Esophagus squamous epithelium (tissue), 5 donors: ENCODE results near the gene EHBP1. TPM values are rescaled to one million over a fixed set of nuclear protein-coding genes. Genes with fewer than 3 reads are reported as not detected.

Experiments used
- DNase-seq: peaks from one replicate; lab custom pipeline; 2025; lab: John Stamatoyannopoulos, UW
- H3K27ac ChIP-seq, 4 donors: fragments of 200-600 bp; sonication (generic); one replicate each; pipeline ENCODE4 v1.5.1; 2016 to 2019; ENCODE audit warnings: mild to moderate bottlenecking in 1 of 4
- H3K27me3 ChIP-seq, 4 donors: fragments of 200-600 bp; sonication (generic); 1 replicate in 3 of 4; 2 replicates in 1 of 4; pipeline versions ENCODE4 v1.5.1 to v1.6.0; 2017 to 2021; ENCODE audit warnings: antibody characterized with exemption in 1 of 4
- H3K36me3 ChIP-seq, 3 donors: fragments of 200-600 bp; sonication (generic); one replicate each; pipeline ENCODE4 v1.5.1; 2016 to 2019
- H3K4me1 ChIP-seq, 3 donors: fragments of 200-600 bp; sonication (generic); one replicate each; pipeline ENCODE4 v1.5.1; 2017 to 2019
- H3K4me3 ChIP-seq, 4 donors: fragments of 200-600 bp; sonication (generic); 1 replicate in 3 of 4; 2 replicates in 1 of 4; pipeline ENCODE4 v1.5.1; 2016 to 2019; ENCODE audit warnings: mild to moderate bottlenecking in 2 of 4, moderate library complexity in 1 of 4
- H3K9me3 ChIP-seq, 3 donors: fragments of 200-600 bp; sonication (generic); one replicate each; pipeline ENCODE4 v1.5.1; 2016 to 2019
- POLR2A ChIP-seq, 4 donors: fragments of 450-650 bp; IDR thresholded peaks; one replicate each; pipeline ENCODE4 v1.6.1; 2017; ENCODE audit warnings: antibody characterized with exemption in 4 of 4, mild to moderate bottlenecking in 4 of 4, moderate library complexity in 3 of 4
- WGBS, 2 donors: methylation state at CpG; one replicate each; pipeline ENCODE4 v1.1.5; 2018; 5-methylcytosine and 5-hydroxymethylcytosine counted together
- intact Hi-C: fragments of 100-400 bp; cut with DNase I; formaldehyde crosslinking; loops from one replicate; pipeline ENCODE4 v1.15.0; 2022
- total RNA-seq, 4 donors: library from RNA; depleted of rRNA; stranded (reverse); fragments of >200 nt; gene quantifications; one replicate each; pipeline ENCODE4 v1.1.0, GENCODE V29; 2016
- TF ChIP-seq, protein P1 (sequence below), 6 experiments: fragments of 450-650 bp in 4 of 6; fragments of 200-600 bp in 2 of 6; sonication (generic) in 2 of 6; IDR thresholded peaks; one replicate each; pipeline ENCODE4 v1.5.1; 2016 to 2019; ENCODE audit warnings: antibody characterized with exemption in 6 of 6, mild to moderate bottlenecking in 4 of 6, moderate library complexity in 4 of 6
- donor health status: DM: yes; HTN: yes; CAD: no.

Gene EHBP1
- total RNA-seq, 4 donors from 2014 or later: 59.6 to 111 (median 77.9) TPM

GRCh38 chr2:62870966-62871365, 165.5 kb downstream of the EHBP1 start:
- DNase-seq: no peak
- peaks cover 3 to 57% (median 6%) of the 10 kb centered on the region in 3 donors for H3K36me3 ChIP-seq
- 54 to 67% methylated on average over 1 of the region's 1 CpG for WGBS, 2 donors
- H3K27me3 ChIP-seq: no peaks in the 10 kb centered on the region
- peaks cover 0 to 6% (median 0%) of the 10 kb centered on the region in 3 donors for H3K4me1 ChIP-seq
- TF ChIP-seq, protein P1, sequence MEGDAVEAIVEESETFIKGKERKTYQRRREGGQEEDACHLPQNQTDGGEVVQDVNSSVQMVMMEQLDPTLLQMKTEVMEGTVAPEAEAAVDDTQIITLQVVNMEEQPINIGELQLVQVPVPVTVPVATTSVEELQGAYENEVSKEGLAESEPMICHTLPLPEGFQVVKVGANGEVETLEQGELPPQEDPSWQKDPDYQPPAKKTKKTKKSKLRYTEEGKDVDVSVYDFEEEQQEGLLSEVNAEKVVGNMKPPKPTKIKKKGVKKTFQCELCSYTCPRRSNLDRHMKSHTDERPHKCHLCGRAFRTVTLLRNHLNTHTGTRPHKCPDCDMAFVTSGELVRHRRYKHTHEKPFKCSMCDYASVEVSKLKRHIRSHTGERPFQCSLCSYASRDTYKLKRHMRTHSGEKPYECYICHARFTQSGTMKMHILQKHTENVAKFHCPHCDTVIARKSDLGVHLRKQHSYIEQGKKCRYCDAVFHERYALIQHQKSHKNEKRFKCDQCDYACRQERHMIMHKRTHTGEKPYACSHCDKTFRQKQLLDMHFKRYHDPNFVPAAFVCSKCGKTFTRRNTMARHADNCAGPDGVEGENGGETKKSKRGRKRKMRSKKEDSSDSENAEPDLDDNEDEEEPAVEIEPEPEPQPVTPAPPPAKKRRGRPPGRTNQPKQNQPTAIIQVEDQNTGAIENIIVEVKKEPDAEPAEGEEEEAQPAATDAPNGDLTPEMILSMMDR (IDR thresholded peaks at IDR 0.05): no peak
- TF ChIP-seq POLR2A (IDR thresholded peaks at IDR 0.05): no peak
- H3K4me3 ChIP-seq: no peak overlapping the region
- H3K27ac ChIP-seq: peak overlapping the region in 3 of 4 donors; percentile 63 to 82 (median 80)
- no peaks in the 10 kb centered on the region for H3K9me3 ChIP-seq
- intact Hi-C loops: no loop called here

DNA sequence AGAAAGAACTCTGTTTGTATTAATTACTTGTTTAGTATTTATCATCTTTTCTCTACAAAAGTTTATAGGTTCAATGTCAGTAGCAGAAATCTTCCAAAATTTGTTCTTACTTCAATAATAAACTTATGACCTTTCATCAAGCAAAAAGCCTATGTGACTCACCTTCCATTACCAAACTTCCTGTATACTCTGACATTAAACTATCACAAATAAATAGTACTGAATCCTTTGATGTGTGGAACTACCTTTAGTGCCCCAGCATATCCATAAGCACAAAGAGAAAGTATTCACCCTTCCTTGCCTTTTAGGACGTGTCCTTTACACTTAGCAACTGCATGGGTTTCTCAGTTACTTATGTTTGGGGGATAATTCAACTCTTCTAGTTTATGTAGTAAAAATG, 166.0 kb downstream of the EHBP1 start:
- WGBS, 2 donors: 70 to 79% methylated on average over 1 of the region's 1 CpG
- no peaks in the 10 kb centered on the region for H3K27me3 ChIP-seq
- H3K4me3 ChIP-seq: no peak overlapping the region
- DNase-seq: no peak
- H3K4me1 ChIP-seq: peaks cover 0 to 6% (median 0%) of the 10 kb centered on the region in 3 donors
- no peak for TF ChIP-seq POLR2A (IDR thresholded peaks at IDR 0.05)
- TF ChIP-seq, protein P1 (IDR thresholded peaks at IDR 0.05): no peak
- intact Hi-C loops: no loop called here
- peaks cover 0 to 57% (median 6%) of the 10 kb centered on the region in 3 donors for H3K36me3 ChIP-seq
- H3K9me3 ChIP-seq: no peaks in the 10 kb centered on the region
- H3K27ac ChIP-seq: peak overlapping the region in 3 of 4 donors; percentile 63 to 82 (median 80)

- Histone ChIP-seq H3K4me3 (no peak overlapping the region), H3K9me3 (no peaks in the 10 kb centered on the region), H3K27me3 (no peaks in the 10 kb centered on the region), H3K27ac (peak overlapping the region in 2 of 4 donors; percentile 80 to 82), H3K4me1 (peaks cover 0 to 6% (median 0%) of the 10 kb centered on the region in 3 donors), H3K36me3 (peaks cover 0 to 58% (median 6%) of the 10 kb centered on the region in 3 donors)
- DNase-seq: no peak
- WGBS, 2 donors: 93 to 95% methylated on average over 3 of the region's 3 CpGs
- TF ChIP-seq, protein P1 (IDR thresholded peaks at IDR 0.05): no peak
- TF ChIP-seq POLR2A (IDR thresholded peaks at IDR 0.05): no peak
- intact Hi-C loops: no loop called here
Measured at GRCh38 chr2:62873603-62874002, 168.1 kb downstream of the EHBP1 start.

DNA sequence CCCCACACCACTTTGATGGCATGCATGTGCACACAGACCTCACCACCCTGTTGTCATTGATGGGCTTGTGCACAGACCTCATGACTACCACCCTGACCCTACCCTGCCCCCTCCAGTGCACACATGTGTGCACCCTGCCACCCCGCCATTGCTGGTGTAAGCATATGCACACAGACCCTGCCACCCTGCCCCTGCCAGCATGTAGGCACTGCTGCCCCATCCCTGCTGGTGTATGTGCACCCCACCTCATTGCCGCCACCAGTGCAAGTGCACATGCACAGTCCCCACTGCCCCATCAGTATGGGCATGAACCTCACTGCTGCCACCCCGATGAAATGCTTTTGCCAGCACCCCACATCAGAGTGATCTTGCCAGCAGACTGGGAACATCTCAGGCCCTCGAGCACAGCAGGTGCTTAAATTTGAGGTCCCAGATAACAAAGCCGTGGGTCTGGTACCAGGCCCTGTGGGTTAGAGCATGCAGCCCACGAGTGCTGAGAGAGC, 169.4 kb downstream of the EHBP1 start:
- Histone ChIP-seq H3K4me3 (no peak overlapping the region), H3K27ac (no peak overlapping the region), H3K27me3 (no peaks in the 10 kb centered on the region), H3K36me3 (peaks cover 0 to 64% (median 6%) of the 10 kb centered on the region in 3 donors), H3K4me1 (peaks cover 0 to 6% (median 0%) of the 10 kb centered on the region in 3 donors), H3K9me3 (no peaks in the 10 kb centered on the region)
- DNase-seq: no peak
- WGBS, 2 donors: 92 to 100% methylated on average over 1 to 6 of the region's 6 CpGs
- intact Hi-C loops: no loop called here
- TF ChIP-seq, protein P1 (IDR thresholded peaks at IDR 0.05): no peak
- no peak for TF ChIP-seq POLR2A (IDR thresholded peaks at IDR 0.05)

- Histone ChIP-seq H3K4me1 (no peaks in the 10 kb centered on the region), H3K27ac (no peak overlapping the region), H3K27me3 (no peaks in the 10 kb centered on the region), H3K36me3 (peaks cover 0 to 69% (median 0%) of the 10 kb centered on the region in 3 donors), H3K4me3 (no peak overlapping the region), H3K9me3 (no peaks in the 10 kb centered on the region)
- DNase-seq: no peak
- TF ChIP-seq, protein P1 (IDR thresholded peaks at IDR 0.05): no peak
- no peak for TF ChIP-seq POLR2A (IDR thresholded peaks at IDR 0.05)
- intact Hi-C loops: no loop called here
- 64 to 77% methylated on average over 3 to 4 of the region's 4 CpGs for WGBS, 2 donors
Measured at GRCh38 chr2:62881162-62881795, 175.8 kb downstream of the EHBP1 start.
